Muscle of arm (tissue), 12 donors: ENCODE data around the gene GTF3C2. TPM values are rescaled to one million over a fixed set of nuclear protein-coding genes. Genes with fewer than 3 reads are reported as not detected.
"Not testable (repeated sequence)": the region's sequence is repeated elsewhere in the genome, so short reads cannot be mapped to it uniquely, and the experiment has no call there.

Experiments used
- DNase-seq: peaks from one replicate; pipeline ENCODE4 v3.0.0-alpha.2; 2013
- polyA plus RNA-seq, 12 donors: library from polyadenylated mRNA; unstranded; fragments of 120-200 nt; gene quantifications; one replicate each; pipeline ENCODE4 v1.2.1, GENCODE V29; 2013; ENCODE audit not compliant: insufficient read length in 12 of 12

Gene GTF3C2
- polyA plus RNA-seq, 12 donors = 24.0 to 46.5 (median 31.3) TPM; not detected in 1

- DNase-seq = no peak
Measured at GRCh38 chr2:27303093-27304025, 53.2 kb downstream of the GTF3C2 start.

DNA sequence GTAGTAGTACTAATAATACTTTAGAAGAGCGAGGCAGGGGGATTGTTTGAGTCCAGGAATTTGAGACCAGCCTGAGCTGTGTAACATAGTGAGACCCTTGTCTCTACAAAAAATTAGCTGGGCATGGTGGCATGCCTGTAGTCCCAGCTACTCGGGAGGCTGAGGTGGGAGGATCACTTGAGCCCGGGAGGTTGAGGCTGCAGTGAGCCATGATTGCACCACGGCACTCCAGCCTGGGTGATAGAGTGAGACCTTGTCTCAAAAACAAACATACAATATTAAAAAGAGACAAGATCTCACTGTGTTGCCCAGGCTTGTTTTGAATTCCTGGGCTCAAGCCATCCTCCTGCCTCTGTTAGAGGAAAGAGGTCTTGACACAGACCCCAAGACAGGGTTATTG lies 56.0 kb downstream of the GTF3C2 start:
- not testable (repeated sequence) for DNase-seq

- DNase-seq = no peak
Measured at GRCh38 chr2:27298391-27299080, 58.0 kb downstream of the GTF3C2 start.

DNA sequence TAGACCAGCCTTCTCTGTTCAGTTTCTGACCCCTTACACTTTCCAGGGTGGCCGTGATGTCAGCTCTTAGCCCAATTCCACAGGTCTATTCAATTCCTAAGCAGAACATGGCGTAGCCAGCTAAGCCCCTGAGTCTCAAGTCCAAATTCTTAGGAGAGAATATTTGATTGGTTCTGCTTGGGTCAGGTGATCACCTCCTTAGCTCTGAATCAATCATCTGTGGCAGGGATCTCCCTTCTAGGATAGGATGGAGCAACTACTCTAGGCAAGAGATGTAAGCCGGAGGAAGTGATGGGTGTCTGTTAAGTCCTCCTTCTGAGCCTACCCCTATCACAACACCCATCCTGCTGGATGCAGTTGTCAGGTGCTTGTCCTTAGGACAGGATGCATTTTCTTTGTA lies 59.4 kb downstream of the GTF3C2 start:
- DNase-seq = no peak

DNA sequence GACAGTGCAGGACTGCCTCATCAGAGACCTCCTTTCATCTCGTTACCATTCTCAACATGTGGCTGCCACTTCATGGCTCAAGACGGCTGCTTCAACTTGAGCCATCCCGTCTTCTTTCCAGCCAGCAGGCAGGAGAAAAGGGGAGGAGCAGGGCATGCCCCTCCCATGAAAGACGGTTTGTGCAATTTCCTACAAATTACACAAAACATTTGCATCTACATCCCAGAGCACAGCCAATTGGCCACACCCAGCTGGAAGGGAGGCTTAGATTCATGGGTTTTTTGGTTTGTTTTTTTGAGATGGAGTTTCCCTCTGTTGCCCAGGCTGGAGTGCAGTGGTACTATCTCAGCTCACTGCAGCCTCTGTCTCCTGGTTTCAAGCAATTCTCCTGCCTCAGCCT lies 60.1 kb downstream of the GTF3C2 start:
- no peak for DNase-seq

DNA sequence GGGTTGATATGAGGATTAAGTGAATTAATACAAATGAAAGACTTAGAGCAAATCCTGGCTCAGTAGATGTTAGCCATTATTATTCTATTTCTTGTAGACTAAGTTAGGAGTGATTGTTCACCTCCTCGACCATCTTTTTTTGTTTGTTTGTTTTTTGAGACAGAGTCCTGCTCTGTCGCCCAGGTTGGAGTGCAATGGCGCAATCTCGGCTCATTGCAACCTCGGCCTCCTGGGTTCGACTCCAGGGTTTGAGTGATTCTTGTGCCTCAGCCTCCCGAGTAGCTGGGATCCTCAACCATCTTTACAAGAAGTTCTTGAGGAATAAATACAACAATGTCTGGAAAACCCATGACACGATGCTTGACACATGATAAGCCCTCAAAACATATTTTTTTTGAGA lies 61.6 kb downstream of the GTF3C2 start:
- DNase-seq = no peak

DNA sequence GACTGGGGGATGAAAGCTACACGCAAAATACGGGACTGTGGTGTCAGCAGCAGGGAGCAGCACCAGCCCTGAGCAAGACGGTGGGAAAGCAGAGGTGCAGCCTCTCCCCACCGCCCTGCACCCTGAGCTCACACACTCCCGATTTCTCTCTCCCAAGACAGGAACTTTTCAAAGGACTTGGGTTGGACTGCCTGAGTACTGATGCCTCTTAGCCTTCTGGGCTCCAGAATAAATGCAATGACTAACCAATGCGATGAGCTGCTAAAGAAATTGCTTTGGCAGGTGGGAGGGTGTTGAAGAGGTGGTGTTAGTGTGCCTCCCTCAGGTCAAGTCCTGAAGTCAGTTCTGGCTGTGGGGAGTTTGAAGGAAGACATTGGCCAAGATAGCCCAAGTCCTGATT lies 64.7 kb downstream of the GTF3C2 start:
- no peak for DNase-seq

DNA sequence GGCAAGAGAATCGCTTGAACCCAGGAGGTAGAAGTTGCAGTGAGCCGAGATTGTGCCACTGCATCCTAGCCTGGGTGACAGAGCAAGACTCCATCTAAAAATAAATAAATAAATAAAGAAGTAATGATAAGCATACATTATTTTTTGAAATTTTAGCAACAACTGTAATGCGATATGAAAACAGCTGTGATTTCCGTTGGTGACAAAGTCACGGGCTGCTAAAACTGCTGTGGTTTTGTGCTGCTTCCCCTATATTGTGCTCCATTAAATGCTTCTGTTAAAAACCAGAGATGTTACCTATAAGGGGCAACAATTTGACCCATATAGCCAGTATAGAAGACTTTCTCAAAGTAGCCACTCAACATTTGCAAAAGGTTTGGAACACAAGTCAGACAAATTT lies 66.0 kb downstream of the GTF3C2 start:
- DNase-seq = no peak

- DNase-seq = no peak
Measured at GRCh38 chr2:27288610-27289009, 68.0 kb downstream of the GTF3C2 start.

- DNase-seq = no peak
Measured at GRCh38 chr2:27285481-27285880, 71.1 kb downstream of the GTF3C2 start.

DNA sequence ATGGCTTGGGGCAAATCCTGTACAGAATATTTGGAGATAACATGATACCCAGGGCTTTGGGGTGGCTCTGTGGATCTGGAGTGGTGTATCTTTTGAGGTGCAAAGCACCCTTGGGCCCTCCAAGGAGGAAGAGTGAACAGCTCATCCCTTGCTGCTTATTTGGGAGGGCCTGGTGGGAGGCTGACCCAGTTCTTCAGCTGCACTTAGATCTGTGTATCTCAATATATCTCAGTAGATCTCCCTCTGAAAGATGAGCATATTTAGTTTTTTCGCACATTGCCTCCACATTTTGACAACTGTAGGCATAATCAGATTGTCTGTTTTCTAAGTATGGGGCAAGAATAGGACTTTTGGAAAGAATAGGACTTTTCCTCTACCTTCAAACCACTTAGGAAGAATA lies 71.6 kb downstream of the GTF3C2 start:
- no peak for DNase-seq

GRCh38 chr2:27282892-27283291 lies 73.7 kb downstream of the GTF3C2 start:
- DNase-seq = no peak

- no peak for DNase-seq
Measured at GRCh38 chr2:27281855-27282559, 74.6 kb downstream of the GTF3C2 start, which contains the start of gene TRIM54. TRIM54 (plus strand) TSS chr2:27282429; CDS start chr2:27282732, 303 bp downstream.

GRCh38 chr2:27281442-27281841 lies 75.1 kb downstream of the GTF3C2 start:
- DNase-seq = no peak

- no peak for DNase-seq
Measured at GRCh38 chr2:27280826-27281225, 75.7 kb downstream of the GTF3C2 start.

DNA sequence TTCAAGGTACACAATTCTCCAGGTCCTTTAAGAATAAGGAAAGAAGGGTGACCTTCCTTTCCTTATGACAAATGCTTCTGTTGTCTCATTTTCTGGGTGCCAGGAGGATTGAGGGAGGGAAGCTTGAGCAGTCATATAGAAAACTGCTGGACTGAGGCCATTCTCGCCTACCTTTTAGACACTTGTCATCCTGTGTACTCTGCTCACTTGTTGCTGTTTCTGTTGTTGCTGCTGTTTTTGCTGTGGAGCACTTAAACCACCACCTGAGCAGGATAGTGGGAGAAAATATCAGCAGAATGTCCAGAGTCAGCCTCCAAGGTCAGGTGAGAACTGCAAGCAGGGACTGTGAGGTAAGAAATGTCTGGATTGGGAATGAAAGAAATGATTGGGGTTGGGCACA lies 78.6 kb downstream of the GTF3C2 start:
- no peak for DNase-seq

Other genes starting within 250 kb of the GTF3C2 start
- 1 to 10 TPM in 9 of 12 donors, under 1 TPM in 1, not detected in 2; 0.62 to 4.6 (median 1.8) TPM for gene CGREF1, start 237.6 kb downstream of the GTF3C2 start, polyA plus RNA-seq
- gene ABHD1, start 232.9 kb downstream of the GTF3C2 start, polyA plus RNA-seq = under 1 TPM in 10 of 12 donors, not detected in 2; 0.12 to 0.70 (median 0.34) TPM
- 10 to 100 TPM in 11 of 12 donors, not detected in 1; 24.1 to 39.8 (median 33.6) TPM for gene PREB, start 222.1 kb downstream of the GTF3C2 start, polyA plus RNA-seq
- gene PRR30, start 217.4 kb downstream of the GTF3C2 start, polyA plus RNA-seq = not detected
- gene TCF23, start 207.8 kb downstream of the GTF3C2 start, polyA plus RNA-seq = under 1 TPM in 10 of 12 donors, not detected in 2; 0.18 to 0.44 (median 0.30) TPM
- 100 to 1,000 TPM in 5 of 12 donors, 10 to 100 TPM in 6, not detected in 1; 85.6 to 115 (median 98.3) TPM for gene ATRAID, start 144.7 kb downstream of the GTF3C2 start, polyA plus RNA-seq
- gene SLC5A6, start 144.5 kb downstream of the GTF3C2 start, polyA plus RNA-seq = 10 to 100 TPM in 11 of 12 donors, not detected in 1; 11.1 to 25.1 (median 17.6) TPM
- 10 to 100 TPM in 11 of 12 donors, not detected in 1; 18.7 to 45.3 (median 24.5) TPM for gene CAD, start 139.4 kb downstream of the GTF3C2 start, polyA plus RNA-seq
- 1 to 10 TPM in 3 of 12 donors, under 1 TPM in 7, not detected in 2; 0.18 to 2.2 (median 0.81) TPM for gene SLC30A3, start 93.7 kb downstream of the GTF3C2 start, polyA plus RNA-seq
- under 1 TPM in 7 of 12 donors, not detected in 5; 0.14 to 0.74 (median 0.28) TPM for gene DNAJC5G, start 81.3 kb downstream of the GTF3C2 start, polyA plus RNA-seq
- 100 to 1,000 TPM in 4 of 12 donors, 10 to 100 TPM in 7, not detected in 1; 34.2 to 125 (median 94.4) TPM for gene TRIM54, start 74.3 kb downstream of the GTF3C2 start, polyA plus RNA-seq
- 1 to 10 TPM in 7 of 12 donors, under 1 TPM in 3, not detected in 2; 0.59 to 2.1 (median 1.4) TPM for gene UCN, start 48.3 kb downstream of the GTF3C2 start, polyA plus RNA-seq
- gene MPV17, start 33.7 kb downstream of the GTF3C2 start, polyA plus RNA-seq = 10 to 100 TPM in 11 of 12 donors, not detected in 1; 37.8 to 89.1 (median 51.3) TPM
- gene EIF2B4, start 13.6 kb upstream of the GTF3C2 start, polyA plus RNA-seq = 10 to 100 TPM in 11 of 12 donors, not detected in 1; 29.0 to 37.7 (median 32.5) TPM
- gene SNX17, start 13.9 kb upstream of the GTF3C2 start, polyA plus RNA-seq = 10 to 100 TPM in 11 of 12 donors, not detected in 1; 56.4 to 82.2 (median 69.6) TPM
- gene ZNF513, start 24.0 kb upstream of the GTF3C2 start, polyA plus RNA-seq = 10 to 100 TPM in 9 of 12 donors, 1 to 10 TPM in 2, not detected in 1; 9.1 to 20.0 (median 11.6) TPM
- 10 to 100 TPM in 11 of 12 donors, not detected in 1; 42.8 to 64.1 (median 54.4) TPM for gene PPM1G, start 52.8 kb upstream of the GTF3C2 start, polyA plus RNA-seq
- 100 to 1,000 TPM in 11 of 12 donors, not detected in 1; 112 to 127 (median 120) TPM for gene NRBP1, start 71.9 kb upstream of the GTF3C2 start, polyA plus RNA-seq
- 1 to 10 TPM in 9 of 12 donors, under 1 TPM in 1, not detected in 2; 0.74 to 4.6 (median 2.2) TPM for gene KRTCAP3, start 85.6 kb upstream of the GTF3C2 start, polyA plus RNA-seq
- 10 to 100 TPM in 11 of 12 donors, not detected in 1; 12.1 to 35.2 (median 20.4) TPM for gene IFT172, start 133.0 kb upstream of the GTF3C2 start, polyA plus RNA-seq
- gene FNDC4, start 138.4 kb upstream of the GTF3C2 start, polyA plus RNA-seq = 10 to 100 TPM in 3 of 12 donors, 1 to 10 TPM in 8, not detected in 1; 6.1 to 15.5 (median 8.4) TPM
- under 1 TPM in 5 of 12 donors, not detected in 7; 0.08 to 0.30 (median 0.25) TPM for gene GCKR, start 140.1 kb upstream of the GTF3C2 start, polyA plus RNA-seq
- 10 to 100 TPM in 11 of 12 donors, not detected in 1; 38.3 to 60.4 (median 48.9) TPM for gene ZNF512, start 226.3 kb upstream of the GTF3C2 start, polyA plus RNA-seq